NK-92 treated with Interleukin-12 subunit alpha and Interleukin-12 subunit beta, amount 100 ng/mL, for 24 hours (cell line): ENCODE measurements around the gene ADCY6.
A peak's percentile ranks its signal among the peaks of the same experiment; 100 is the strongest.
"Not testable (repeated sequence)": the region's sequence is repeated elsewhere in the genome, so short reads cannot be mapped to it uniquely, and the experiment has no call there.

Experiments used
- DNase-seq: peaks from one replicate; lab custom pipeline; 2025; lab: John Stamatoyannopoulos, UW

ADCY6 gene

GRCh38 chr12:48750769-48751356, 38.0 kb downstream of the ADCY6 start:
- DNase-seq, result no peak

GRCh38 chr12:48750215-48750614, 38.7 kb downstream of the ADCY6 start:
- DNase-seq, result no peak

- DNase-seq, result no peak
Observed at GRCh38 chr12:48744251-48745008, 44.5 kb downstream of the ADCY6 start.

- DNase-seq, result no peak
Observed at GRCh38 chr12:48739618-48740269, 49.1 kb downstream of the ADCY6 start.

GRCh38 chr12:48736456-48736855, 52.4 kb downstream of the ADCY6 start:
- DNase-seq, result no peak

GRCh38 chr12:48728807-48729206, 60.1 kb downstream of the ADCY6 start:
- no peak for DNase-seq

GRCh38 chr12:48720737-48721136, 68.2 kb downstream of the ADCY6 start:
- DNase-seq, result not testable (repeated sequence)

GRCh38 chr12:48720171-48720570, 68.7 kb downstream of the ADCY6 start:
- not testable (repeated sequence) for DNase-seq

GRCh38 chr12:48719002-48719401, 69.9 kb downstream of the ADCY6 start:
- not testable (repeated sequence) for DNase-seq

- DNase-seq, result no peak
Observed at GRCh38 chr12:48717252-48717695, 71.6 kb downstream of the ADCY6 start.

- peak; percentile 95 for DNase-seq
Observed at GRCh38 chr12:48716493-48717251, 72.2 kb downstream of the ADCY6 start, which contains the start of gene CCNT1. TSS of gene CCNT1 (minus strand) at chr12:48716707. CDS start at chr12:48716675, 32 bp downstream.
